ENCODE results near the gene USH2A.

DNA sequence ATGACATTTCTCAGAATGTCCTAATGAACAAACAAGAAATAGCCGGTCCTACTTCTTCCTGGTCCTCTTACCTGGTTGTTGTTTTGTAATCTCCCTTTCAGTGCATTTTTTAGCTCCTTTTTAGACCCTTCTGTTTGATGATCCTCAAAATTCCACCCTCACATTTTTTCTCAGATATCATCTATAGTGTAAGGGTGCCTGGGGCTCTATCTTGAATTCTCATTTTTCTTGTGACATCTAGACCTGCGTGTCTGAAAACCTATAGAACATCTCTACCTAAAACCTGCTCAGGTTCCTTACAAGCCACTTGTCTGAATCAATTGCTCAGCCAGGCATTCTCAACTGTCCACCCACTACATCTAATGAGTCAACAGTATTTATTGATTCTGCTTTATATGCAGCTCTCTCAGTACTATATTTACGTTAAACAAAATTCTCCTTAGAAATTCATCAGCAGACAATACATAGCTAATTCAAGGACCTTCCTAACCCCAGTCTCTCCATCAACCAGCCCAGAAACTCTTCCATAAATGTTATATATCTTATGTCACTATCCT, 36.5 kb upstream of the USH2A start:
- TF ChIP-seq HDGF (IDR thresholded peaks at IDR 0.05; ENCODE audit: borderline replicate concordance) (no peak), NFRKB (IDR thresholded peaks at IDR 0.05) (no peak), ARNT (IDR thresholded peaks at IDR 0.05) (no peak), FOXK2 (IDR thresholded peaks at IDR 0.05) (no peak), SP1 (IDR thresholded peaks at IDR 0.05) (no peak), L3MBTL2 (conservative IDR thresholded peaks at IDR 0.05) (no peak), FOXA1 (IDR thresholded peaks at IDR 0.05) (no peak), ELF4 (IDR thresholded peaks at IDR 0.05) (no peak), BHLHE40 (IDR thresholded peaks at IDR 0.05; ENCODE audit: borderline replicate concordance) (no peak), FOXM1 (IDR thresholded peaks at IDR 0.05; ENCODE audit: borderline replicate concordance) (no peak), SUZ12 (IDR thresholded peaks at IDR 0.05) (no peak)
- TF ChIP-seq, protein P1, sequence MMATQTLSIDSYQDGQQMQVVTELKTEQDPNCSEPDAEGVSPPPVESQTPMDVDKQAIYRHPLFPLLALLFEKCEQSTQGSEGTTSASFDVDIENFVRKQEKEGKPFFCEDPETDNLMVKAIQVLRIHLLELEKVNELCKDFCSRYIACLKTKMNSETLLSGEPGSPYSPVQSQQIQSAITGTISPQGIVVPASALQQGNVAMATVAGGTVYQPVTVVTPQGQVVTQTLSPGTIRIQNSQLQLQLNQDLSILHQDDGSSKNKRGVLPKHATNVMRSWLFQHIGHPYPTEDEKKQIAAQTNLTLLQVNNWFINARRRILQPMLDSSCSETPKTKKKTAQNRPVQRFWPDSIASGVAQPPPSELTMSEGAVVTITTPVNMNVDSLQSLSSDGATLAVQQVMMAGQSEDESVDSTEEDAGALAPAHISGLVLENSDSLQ (IDR thresholded peaks at IDR 0.05) = no peak

Measured in HEK293T (cell line).